ENCODE results near the gene ANKMY1. TPM values are rescaled to one million over a fixed set of nuclear protein-coding genes. Genes with fewer than 3 reads are reported as not detected.

Gene ANKMY1
- total RNA-seq, 6 experiments from 2014 or later = 6.6 to 11.0 (median 9.0) TPM

DNA sequence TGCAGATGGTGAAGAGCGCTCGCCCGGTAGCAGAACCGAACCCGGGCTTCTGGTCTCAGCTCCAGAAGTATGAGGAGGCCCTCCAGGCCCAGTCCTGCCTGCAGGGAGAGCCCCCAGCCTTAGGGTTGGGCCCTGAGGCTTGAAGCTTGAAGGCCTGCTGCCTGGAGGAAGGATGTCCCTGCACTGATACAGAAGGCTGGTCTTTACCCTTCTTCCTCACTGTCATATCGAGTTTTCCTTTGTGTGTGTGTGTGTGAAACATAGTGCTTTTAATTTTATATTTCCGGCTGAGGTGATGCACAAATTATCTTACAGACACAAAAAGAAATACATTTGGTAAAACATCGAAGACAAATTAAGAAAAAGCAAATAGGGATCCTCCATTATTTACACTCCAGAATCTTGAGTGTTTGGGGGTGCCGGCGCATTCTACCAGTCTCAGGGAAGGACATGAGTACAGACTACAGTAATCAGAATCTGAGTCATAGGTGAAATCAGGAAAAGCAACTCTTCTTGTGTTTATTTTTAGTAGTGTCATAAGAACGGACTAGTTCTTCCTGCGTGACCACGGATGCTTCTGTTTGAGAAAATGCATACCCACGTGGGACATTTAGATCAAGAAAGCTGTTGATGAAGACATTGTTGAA is 3.7 kb upstream of the ANKMY1 start:
- DNase-seq (no peak), ATAC-seq (peak in 1 of 4 donors; percentile 0)
- H3K4me3 ChIP-seq = peak overlapping the region; percentile 28 to 94 (median 88)
- intact Hi-C loops (cut with DNase I) = no loop called here
- peak overlapping the region; percentile 63 to 99 (median 81) for H3K27ac ChIP-seq
- H3K4me1 ChIP-seq = peaks cover 0 to 44% (median 20%) of the 10 kb centered on the region in 4 donors
- no peaks in the 10 kb centered on the region for H3K36me3 ChIP-seq
- no peaks in the 10 kb centered on the region for H3K9me3 ChIP-seq
- no peaks in the 10 kb centered on the region for H3K27me3 ChIP-seq
- 35% methylated on average over 9 of the region's 14 CpGs for WGBS (ENCODE audit: insufficient coverage, low coverage, low lambda C conversion rate, missing lambda C conversion rate)
- no peak for TF ChIP-seq POLR2A (IDR thresholded peaks at IDR 0.05)
- TF ChIP-seq, protein P1, sequence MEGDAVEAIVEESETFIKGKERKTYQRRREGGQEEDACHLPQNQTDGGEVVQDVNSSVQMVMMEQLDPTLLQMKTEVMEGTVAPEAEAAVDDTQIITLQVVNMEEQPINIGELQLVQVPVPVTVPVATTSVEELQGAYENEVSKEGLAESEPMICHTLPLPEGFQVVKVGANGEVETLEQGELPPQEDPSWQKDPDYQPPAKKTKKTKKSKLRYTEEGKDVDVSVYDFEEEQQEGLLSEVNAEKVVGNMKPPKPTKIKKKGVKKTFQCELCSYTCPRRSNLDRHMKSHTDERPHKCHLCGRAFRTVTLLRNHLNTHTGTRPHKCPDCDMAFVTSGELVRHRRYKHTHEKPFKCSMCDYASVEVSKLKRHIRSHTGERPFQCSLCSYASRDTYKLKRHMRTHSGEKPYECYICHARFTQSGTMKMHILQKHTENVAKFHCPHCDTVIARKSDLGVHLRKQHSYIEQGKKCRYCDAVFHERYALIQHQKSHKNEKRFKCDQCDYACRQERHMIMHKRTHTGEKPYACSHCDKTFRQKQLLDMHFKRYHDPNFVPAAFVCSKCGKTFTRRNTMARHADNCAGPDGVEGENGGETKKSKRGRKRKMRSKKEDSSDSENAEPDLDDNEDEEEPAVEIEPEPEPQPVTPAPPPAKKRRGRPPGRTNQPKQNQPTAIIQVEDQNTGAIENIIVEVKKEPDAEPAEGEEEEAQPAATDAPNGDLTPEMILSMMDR (IDR thresholded peaks at IDR 0.05) = no peak

DNA sequence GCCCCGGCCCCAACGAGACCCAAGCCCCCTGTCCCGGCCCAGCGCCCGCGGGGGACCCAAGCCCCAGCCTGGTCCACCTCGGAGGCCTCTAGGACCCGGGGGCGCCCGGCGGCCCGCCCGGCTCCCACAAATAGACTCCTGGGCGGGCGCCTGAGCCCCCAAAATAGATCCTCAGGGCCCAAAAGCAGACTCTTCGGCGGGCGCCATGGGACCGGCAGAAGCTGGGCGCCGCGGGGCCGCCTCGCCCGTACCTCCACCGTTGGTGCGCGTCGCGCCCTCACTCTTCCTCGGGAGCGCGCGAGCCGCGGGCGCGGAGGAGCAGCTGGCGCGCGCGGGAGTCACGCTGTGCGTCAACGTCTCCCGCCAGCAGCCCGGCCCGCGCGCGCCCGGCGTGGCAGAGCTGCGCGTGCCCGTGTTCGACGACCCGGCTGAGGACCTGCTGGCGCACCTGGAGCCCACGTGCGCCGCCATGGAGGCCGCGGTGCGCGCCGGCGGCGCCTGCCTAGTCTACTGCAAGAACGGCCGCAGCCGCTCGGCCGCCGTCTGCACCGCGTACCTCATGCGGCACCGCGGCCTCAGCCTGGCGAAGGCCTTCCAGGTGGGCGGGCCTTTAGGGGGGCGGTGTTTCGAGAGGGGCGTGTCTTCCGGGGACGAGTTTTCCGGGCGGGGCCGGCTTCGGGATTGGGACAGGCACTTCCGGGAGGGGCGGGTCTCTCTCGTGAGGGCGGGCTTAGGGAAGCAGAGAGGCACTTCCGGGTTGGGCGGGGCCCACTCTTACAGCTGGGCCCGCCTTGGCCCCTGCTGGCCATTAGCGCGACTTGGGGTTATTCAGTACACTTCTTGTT is 2.9 kb upstream of the ANKMY1 start:
- 0% methylated on average over 10 of the region's 101 CpGs for WGBS (ENCODE audit: insufficient coverage, low coverage, low lambda C conversion rate, missing lambda C conversion rate)
- Histone ChIP-seq H3K36me3 (no peaks in the 10 kb centered on the region), H3K4me3 (peak overlapping the region; percentile 73 to 94 (median 88)), H3K27me3 (no peaks in the 10 kb centered on the region), H3K4me1 (peaks cover 0 to 38% (median 17%) of the 10 kb centered on the region in 4 donors), H3K9me3 (no peaks in the 10 kb centered on the region), H3K27ac (peak overlapping the region; percentile 94 to 99 (median 98))
- DNase-seq (peak; percentile 100), ATAC-seq (peak; percentile 84 to 88 (median 86))
- TF ChIP-seq, protein P1 (IDR thresholded peaks at IDR 0.05) = peak; percentile 16 to 41 (median 36)
- TF ChIP-seq POLR2A (IDR thresholded peaks at IDR 0.05) = peak; percentile 89
- intact Hi-C loops (cut with DNase I) = no loop called here

DNA sequence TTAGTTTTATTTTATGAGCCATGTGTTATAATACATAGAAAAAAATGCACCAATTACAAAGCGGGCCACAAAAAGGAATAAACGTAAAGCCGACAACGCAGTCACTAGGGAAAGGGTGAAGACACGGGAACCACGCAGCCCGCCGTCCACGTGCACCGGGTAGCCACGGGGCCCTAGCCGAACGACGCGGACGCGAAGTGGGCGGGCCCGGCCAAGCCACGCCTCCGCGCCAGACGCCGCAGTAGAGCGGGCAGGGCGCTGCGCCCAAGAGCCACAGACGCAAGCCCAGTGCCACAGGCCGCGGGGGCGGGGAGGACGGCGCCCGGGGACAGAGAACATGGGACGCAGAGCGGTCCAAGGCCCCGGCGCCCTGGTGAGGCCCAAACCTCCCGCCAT is 2.3 kb upstream of the ANKMY1 start, which contains the start of gene DUSP28:
Gene DUSP28, plus strand, starts transcription at position 274 of the 396 bp plus-strand sequence. CDS start 328 bp downstream, outside the sequence.
- WGBS (ENCODE audit: insufficient coverage, low coverage, low lambda C conversion rate, missing lambda C conversion rate) = under 1% methylated on average over 10 of the region's 39 CpGs
- peak; percentile 75 to 85 (median 81) for ATAC-seq
- intact Hi-C loops (cut with DNase I) = no loop called here
- TF ChIP-seq, protein P1 (IDR thresholded peaks at IDR 0.05) = no peak
- peak; percentile 94 for TF ChIP-seq POLR2A (IDR thresholded peaks at IDR 0.05)
- Histone ChIP-seq H3K4me1 (peaks cover 0 to 33% (median 16%) of the 10 kb centered on the region in 4 donors), H3K36me3 (no peaks in the 10 kb centered on the region), H3K27me3 (no peaks in the 10 kb centered on the region), H3K4me3 (peak within 1 kb of the TSS; percentile 73 to 94 (median 88)), H3K27ac (peak within 1 kb of the TSS; percentile 94 to 99 (median 98)), H3K9me3 (no peaks in the 10 kb centered on the region)
- DNase-seq = peak; percentile 95 to 96 (median 95)

DNA sequence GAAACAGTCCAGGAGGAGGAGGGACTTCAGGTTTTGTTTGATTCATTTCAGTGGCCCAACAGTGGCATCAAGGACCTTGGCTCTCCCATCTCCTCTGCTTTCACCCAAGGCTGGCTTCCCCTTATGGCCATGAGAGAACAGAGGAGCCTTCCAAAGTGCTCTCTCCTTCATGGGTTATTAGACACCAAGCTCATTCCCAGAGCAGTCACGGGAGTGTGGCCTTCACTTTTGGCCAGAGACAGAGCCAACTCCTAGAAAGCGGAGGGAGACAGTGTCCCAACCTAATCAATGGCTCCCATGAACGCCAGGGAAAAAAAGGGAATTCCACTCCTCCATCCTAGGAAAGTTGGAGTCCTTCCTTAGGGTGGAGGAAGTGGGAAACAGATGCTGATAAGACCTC is 1.5 kb upstream of the ANKMY1 start:
- WGBS (ENCODE audit: insufficient coverage, low coverage, low lambda C conversion rate, missing lambda C conversion rate) = 60% methylated on average over 1 of the region's 3 CpGs
- ATAC-seq = no peak
- H3K27ac ChIP-seq = no peak overlapping the region
- DNase-seq = no peak
- intact Hi-C loops (cut with DNase I) = no loop called here
- H3K36me3 ChIP-seq = no peaks in the 10 kb centered on the region
- H3K4me3 ChIP-seq = no peak overlapping the region
- peaks cover 0 to 33% (median 16%) of the 10 kb centered on the region in 4 donors for H3K4me1 ChIP-seq
- no peaks in the 10 kb centered on the region for H3K9me3 ChIP-seq
- H3K27me3 ChIP-seq = no peaks in the 10 kb centered on the region
- TF ChIP-seq, protein P1 (IDR thresholded peaks at IDR 0.05) = no peak
- TF ChIP-seq POLR2A (IDR thresholded peaks at IDR 0.05) = no peak
